ENCODE results near the gene COL5A1. TPM values are rescaled to one million over a fixed set of nuclear protein-coding genes. Genes with fewer than 3 reads are reported as not detected.

COL5A1 gene
- total and polyA plus RNA-seq, 2 donors (not counting 1 experiment from before 2014, with no cell fraction given) = 72.8 to 109 TPM

- no peaks in the 10 kb centered on the region for H3K4me1 ChIP-seq (ENCODE audit: control insufficient read depth, extremely low read depth, insufficient read depth, low read length)
- no peaks in the 10 kb centered on the region for H4K20me1 ChIP-seq (ENCODE audit: control insufficient read depth, extremely low read depth, insufficient read depth, low read length)
- H3K27me3 ChIP-seq (ENCODE audit: control insufficient read depth, insufficient read depth, low read length) = no peaks in the 10 kb centered on the region
- H3K79me2 ChIP-seq (ENCODE audit: control insufficient read depth, insufficient read depth, low read length) = no peaks in the 10 kb centered on the region
- H3K4me3 ChIP-seq (replicated peaks in 1 of 4; ENCODE audit: control extremely low read depth in 1 of 4, insufficient read depth in 1 of 4, low read depth in 3 of 4, low read length in 4 of 4) = no peak overlapping the region
- H3K9ac ChIP-seq (ENCODE audit: insufficient read depth, low read length) = no peak overlapping the region
- H3K27ac ChIP-seq (ENCODE audit: insufficient read depth, low read length) = no peak overlapping the region
- TF ChIP-seq EZH2 (IDR thresholded peaks at IDR 0.05; ENCODE audit: low read length, missing control alignments) = no peak
- TF ChIP-seq, protein P1, sequence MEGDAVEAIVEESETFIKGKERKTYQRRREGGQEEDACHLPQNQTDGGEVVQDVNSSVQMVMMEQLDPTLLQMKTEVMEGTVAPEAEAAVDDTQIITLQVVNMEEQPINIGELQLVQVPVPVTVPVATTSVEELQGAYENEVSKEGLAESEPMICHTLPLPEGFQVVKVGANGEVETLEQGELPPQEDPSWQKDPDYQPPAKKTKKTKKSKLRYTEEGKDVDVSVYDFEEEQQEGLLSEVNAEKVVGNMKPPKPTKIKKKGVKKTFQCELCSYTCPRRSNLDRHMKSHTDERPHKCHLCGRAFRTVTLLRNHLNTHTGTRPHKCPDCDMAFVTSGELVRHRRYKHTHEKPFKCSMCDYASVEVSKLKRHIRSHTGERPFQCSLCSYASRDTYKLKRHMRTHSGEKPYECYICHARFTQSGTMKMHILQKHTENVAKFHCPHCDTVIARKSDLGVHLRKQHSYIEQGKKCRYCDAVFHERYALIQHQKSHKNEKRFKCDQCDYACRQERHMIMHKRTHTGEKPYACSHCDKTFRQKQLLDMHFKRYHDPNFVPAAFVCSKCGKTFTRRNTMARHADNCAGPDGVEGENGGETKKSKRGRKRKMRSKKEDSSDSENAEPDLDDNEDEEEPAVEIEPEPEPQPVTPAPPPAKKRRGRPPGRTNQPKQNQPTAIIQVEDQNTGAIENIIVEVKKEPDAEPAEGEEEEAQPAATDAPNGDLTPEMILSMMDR (conservative IDR thresholded peaks at IDR 0.05 in 1 of 2, IDR thresholded peaks at IDR 0.05 in 1 of 2; ENCODE audit: low read depth in 1 of 2, low read length in 2 of 2) = no peak
- H3K4me2 ChIP-seq (ENCODE audit: extremely low read depth, insufficient read depth, low read length) = no peak overlapping the region
- DNase-seq (ENCODE audit: low read depth in 2 of 2) = no peak
- no peaks in the 10 kb centered on the region for H3K36me3 ChIP-seq (ENCODE audit: control insufficient read depth, insufficient read depth, low read length)
- H2AFZ ChIP-seq (ENCODE audit: low read length) = no peak overlapping the region
- H3K9me3 ChIP-seq (ENCODE audit: control insufficient read depth, insufficient read depth, low read depth, low read length) = no peaks in the 10 kb centered on the region
These were observed 209.4 kb downstream of the COL5A1 start for GRCh38 chr9:134851020-134851419.

GRCh38 chr9:134852906-134853654 lies 211.5 kb downstream of the COL5A1 start:
- Histone ChIP-seq H2AFZ (ENCODE audit: low read length) (no peak overlapping the region), H3K27me3 (ENCODE audit: control insufficient read depth, insufficient read depth, low read length) (peaks cover 1% of the 10 kb centered on the region), H3K4me2 (ENCODE audit: extremely low read depth, insufficient read depth, low read length) (no peak overlapping the region), H3K27ac (ENCODE audit: insufficient read depth, low read length) (no peak overlapping the region), H3K36me3 (ENCODE audit: control insufficient read depth, insufficient read depth, low read length) (no peaks in the 10 kb centered on the region), H3K79me2 (ENCODE audit: control insufficient read depth, insufficient read depth, low read length) (no peaks in the 10 kb centered on the region), H3K9me3 (ENCODE audit: control insufficient read depth, insufficient read depth, low read depth, low read length) (no peaks in the 10 kb centered on the region), H3K9ac (ENCODE audit: insufficient read depth, low read length) (no peak overlapping the region), H3K4me3 (replicated peaks in 1 of 4; ENCODE audit: control extremely low read depth in 1 of 4, insufficient read depth in 1 of 4, low read depth in 3 of 4, low read length in 4 of 4) (no peak overlapping the region), H3K4me1 (ENCODE audit: control insufficient read depth, extremely low read depth, insufficient read depth, low read length) (no peaks in the 10 kb centered on the region), H4K20me1 (ENCODE audit: control insufficient read depth, extremely low read depth, insufficient read depth, low read length) (no peaks in the 10 kb centered on the region)
- no peak for DNase-seq (ENCODE audit: low read depth in 2 of 2)
- TF ChIP-seq EZH2 (IDR thresholded peaks at IDR 0.05; ENCODE audit: low read length, missing control alignments) = no peak
- TF ChIP-seq, protein P1 (conservative IDR thresholded peaks at IDR 0.05 in 1 of 2, IDR thresholded peaks at IDR 0.05 in 1 of 2; ENCODE audit: low read depth in 1 of 2, low read length in 2 of 2) = no peak

DNA sequence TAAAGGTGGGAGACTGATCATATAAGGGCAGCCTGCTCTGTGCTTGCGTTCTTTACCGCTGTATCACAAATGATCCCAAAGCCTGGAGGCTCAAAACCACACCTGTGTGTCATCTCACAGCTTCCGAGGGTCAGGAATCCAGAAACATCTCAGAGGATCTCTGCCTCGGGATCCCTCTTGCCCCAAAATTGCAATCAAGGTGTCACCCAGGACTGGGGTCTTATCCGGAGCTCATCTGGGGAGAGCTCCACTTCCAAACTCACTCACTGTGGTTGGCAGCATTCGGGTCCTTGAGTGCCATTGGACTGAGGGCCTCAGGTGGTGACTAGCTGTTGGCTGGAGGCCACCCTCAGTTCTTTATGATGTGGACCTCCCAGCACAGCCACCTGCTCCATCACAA lies 212.3 kb downstream of the COL5A1 start:
- DNase-seq (ENCODE audit: low read depth in 2 of 2) = no peak

More for the DNA sequence above, 212.3 kb downstream of the COL5A1 start:
- Histone ChIP-seq H2AFZ (ENCODE audit: low read length) (no peak overlapping the region), H3K9me3 (ENCODE audit: control insufficient read depth, insufficient read depth, low read depth, low read length) (no peaks in the 10 kb centered on the region), H3K36me3 (ENCODE audit: control insufficient read depth, insufficient read depth, low read length) (no peaks in the 10 kb centered on the region), H3K27ac (ENCODE audit: insufficient read depth, low read length) (no peak overlapping the region), H3K4me3 (replicated peaks in 1 of 4; ENCODE audit: control extremely low read depth in 1 of 4, insufficient read depth in 1 of 4, low read depth in 3 of 4, low read length in 4 of 4) (no peak overlapping the region), H3K27me3 (ENCODE audit: control insufficient read depth, insufficient read depth, low read length) (peaks cover 2% of the 10 kb centered on the region), H3K79me2 (ENCODE audit: control insufficient read depth, insufficient read depth, low read length) (no peaks in the 10 kb centered on the region), H4K20me1 (ENCODE audit: control insufficient read depth, extremely low read depth, insufficient read depth, low read length) (no peaks in the 10 kb centered on the region), H3K9ac (ENCODE audit: insufficient read depth, low read length) (no peak overlapping the region), H3K4me1 (ENCODE audit: control insufficient read depth, extremely low read depth, insufficient read depth, low read length) (no peaks in the 10 kb centered on the region), H3K4me2 (ENCODE audit: extremely low read depth, insufficient read depth, low read length) (no peak overlapping the region)
- TF ChIP-seq, protein P1 (conservative IDR thresholded peaks at IDR 0.05 in 1 of 2, IDR thresholded peaks at IDR 0.05 in 1 of 2; ENCODE audit: low read depth in 1 of 2, low read length in 2 of 2) = no peak
- no peak for TF ChIP-seq EZH2 (IDR thresholded peaks at IDR 0.05; ENCODE audit: low read length, missing control alignments)

All from fibroblast of lung (primary cell).